GM12878 (cell line): ENCODE data around the gene DIP2B. TPM values are rescaled to one million over a fixed set of nuclear protein-coding genes. Genes with fewer than 3 reads are reported as not detected.

Experiments used
- ATAC-seq: fragments of 200-7000 bp; cut with Tn5 transposase; 3 replicates; pipeline ENCODE4 v1.9.1; 2020; ENCODE audit warnings: mild to moderate bottlenecking, moderate library complexity
- BruUV-seq: library from RNA; stranded (reverse); fragments of 400-500 nt; replicated peaks from 2 replicates; lab custom pipeline; 2021; lab: Mats Ljungman, UMichigan
- CTCF ChIA-PET: fragments of 300-600 bp; sonication (Branson Sonifier 250); formaldehyde crosslinking; extraction: SDS; loops from one replicate; lab custom pipeline; 2021; ENCODE audit warnings: inconsistent platforms; lab: Yijun Ruan, JAX
- POLR2A ChIA-PET: fragments of 350-600 bp; formaldehyde crosslinking; extraction: SDS; loops from one replicate; lab custom pipeline; 2021; ENCODE audit warnings: inconsistent platforms; lab: Charles Lee
- RAD21 ChIA-PET: fragments of 300-600 bp; sonication (Branson Sonifier 250); formaldehyde crosslinking; loops from one replicate; lab custom pipeline; 2023; ENCODE audit warnings: antibody characterized with exemption; ENCODE audit not compliant: unreplicated experiment; lab: Charles Lee
- SMC1A ChIA-PET: fragments of 300-600 bp; sonication (Branson Sonifier 250); formaldehyde crosslinking; loops from one replicate; lab custom pipeline; 2023; ENCODE audit not compliant: unreplicated experiment, uncharacterized antibody; lab: Charles Lee
- DNase-seq: peaks from one replicate; pipeline ENCODE4 v3.0.0-alpha.2; 2011; ENCODE audit warnings: low read depth, low spot score
- FAIRE-seq: peaks from 3 replicates; lab custom pipeline; 2011; peaks lifted over from hg19 to GRCh38; lab: Jason Lieb, UNC
- H2AFZ ChIP-seq: 2 replicates; pipeline ENCODE4 v1.6.0; 2011; ENCODE audit warnings: low read depth, low read length, control low read depth; ENCODE audit not compliant: control insufficient read depth
- H3K27ac ChIP-seq: 2 replicates; pipeline ENCODE4 v1.5.1; 2011; ENCODE audit warnings: control low read depth; ENCODE audit not compliant: control insufficient read depth, insufficient read depth
- H3K27me3 ChIP-seq, 2 experiments: replicated peaks in 1 of 2; 2 replicates each; pipeline versions ENCODE4 v1.6.0 to v1.6.1; 2011; ENCODE audit warnings: low read length in 1 of 2; ENCODE audit not compliant: control insufficient read depth in 2 of 2, insufficient read depth in 2 of 2
- H3K36me3 ChIP-seq, 2 experiments: 2 replicates each; pipeline ENCODE4 v1.5.1; 2011; ENCODE audit warnings: low read length in 1 of 2; ENCODE audit not compliant: control insufficient read depth in 2 of 2, insufficient read depth in 2 of 2
- H3K4me1 ChIP-seq: 2 replicates; pipeline ENCODE4 v1.6.1; 2011; ENCODE audit warnings: mild to moderate bottlenecking, low read length, moderate library complexity, mixed read lengths; ENCODE audit not compliant: control insufficient read depth, insufficient read depth
- H3K4me2 ChIP-seq: 2 replicates; pipeline ENCODE4 v1.6.0; 2011; ENCODE audit warnings: control low read depth; ENCODE audit not compliant: control insufficient read depth, insufficient read depth
- H3K4me3 ChIP-seq: fragments of 200-600 bp; sonication (generic); 2 replicates; pipeline ENCODE4 v1.5.1; 2016
- H3K79me2 ChIP-seq: 2 replicates; pipeline ENCODE4 v1.6.0; 2011; ENCODE audit warnings: low read length; ENCODE audit not compliant: control insufficient read depth, insufficient read depth
- H3K9ac ChIP-seq: 2 replicates; pipeline ENCODE4 v1.8.0; 2011; ENCODE audit warnings: low read length, control low read depth, mixed read lengths; ENCODE audit not compliant: control insufficient read depth, insufficient read depth
- H3K9me3 ChIP-seq: replicated peaks from 3 replicates; pipeline ENCODE4 v1.5.1; 2011; ENCODE audit warnings: mild to moderate bottlenecking, low read length; ENCODE audit not compliant: control insufficient read depth, insufficient read depth
- H4K20me1 ChIP-seq: 2 replicates; pipeline ENCODE4 v1.6.0; 2011; ENCODE audit not compliant: control insufficient read depth, insufficient read depth
- CEBPB ChIP-seq, 2 experiments: fragments of 150-350 bp in 1 of 2; IDR thresholded peaks; 2 replicates each; pipeline ENCODE4 v1.6.1; 2012 to 2014; ENCODE audit warnings: low read depth in 2 of 2, low read length in 2 of 2, borderline replicate concordance in 1 of 2, inconsistent platforms in 1 of 2
- FOXK2 ChIP-seq: fragments of 450-650 bp; IDR thresholded peaks from 2 replicates; pipeline ENCODE4 v1.6.1; 2017; ENCODE audit warnings: mild to moderate bottlenecking, moderate library complexity
- HDAC2 ChIP-seq: fragments of 200-600 bp; sonication (generic); IDR thresholded peaks from 2 replicates; pipeline ENCODE4 v1.6.1; 2017
- MXI1 ChIP-seq: fragments of 150-350 bp; IDR thresholded peaks from 2 replicates; pipeline ENCODE4 v1.6.1; 2011; ENCODE audit warnings: low read depth, mild to moderate bottlenecking, inconsistent platforms, low read length, improper control_type of control experiment
- POLR2AphosphoS5 ChIP-seq: IDR thresholded peaks from 2 replicates; pipeline ENCODE4 v1.6.1; 2011; ENCODE audit warnings: mild to moderate bottlenecking, low read length, inconsistent platforms
- SIN3A ChIP-seq: IDR thresholded peaks from 2 replicates; pipeline ENCODE4 v1.6.1; 2012; ENCODE audit warnings: low read depth, low read length, improper control_type of control experiment
- SMAD1 ChIP-seq: fragments of 450-650 bp; IDR thresholded peaks from 2 replicates; pipeline ENCODE4 v1.6.1; 2018; ENCODE audit warnings: mild to moderate bottlenecking, low read depth; ENCODE audit not compliant: partially characterized antibody
- SMARCA5 ChIP-seq: fragments of 450-650 bp; IDR thresholded peaks from 2 replicates; pipeline ENCODE4 v1.6.1; 2017; ENCODE audit warnings: mild to moderate bottlenecking
- SP1 ChIP-seq: IDR thresholded peaks from one replicate; pipeline ENCODE4 v1.6.1; 2011; ENCODE audit warnings: low read depth, low read length
- TCF12 ChIP-seq: IDR thresholded peaks from 2 replicates; pipeline ENCODE4 v1.6.1; 2011; ENCODE audit warnings: low read depth, mild to moderate bottlenecking, low read length
- WGBS: methylation state at CpG from one replicate; pipeline ENCODE4 v1.1.6; 2016; ENCODE audit warnings: low lambda C conversion rate; ENCODE audit not compliant: insufficient replicate concordance, insufficient coverage; ENCODE audit errors: missing lambda C conversion rate; 5-methylcytosine and 5-hydroxymethylcytosine counted together
- in situ Hi-C: fragments of 300-500 bp; cut with MboI; formaldehyde crosslinking; loops from 9 replicates; pipeline ENCODE4 v1.14.3; 2018; ENCODE audit warnings: mixed read lengths
- intact Hi-C: fragments of 100-400 bp; cut with micrococcal nuclease; formaldehyde crosslinking; loops from one replicate; pipeline ENCODE4 v1.14.2; 2022; ENCODE audit not compliant: unreplicated experiment
- polyA plus RNA-seq, 11 experiments: library from polyadenylated mRNA; depleted of rRNA in 4 of 11; unstranded in 6 of 11; stranded (reverse) in 5 of 11; fragments of >200 nt; fragmentation: Nextera tagmentation in 4 of 11; fragmentation: Illumina TruSeq in 1 of 11; extraction: Ambion mirVana in 4 of 11; extraction: Trizol in 1 of 11; gene quantifications; 1 replicate in 1 of 11; 2 replicates in 10 of 11; pipeline versions ENCODE4 v1.2.1 to v1.2.3, GENCODE V29; 2011 to 2016; ENCODE audit warnings: inconsistent platforms in 2 of 11, missing spikeins in 2 of 11, low read depth in 1 of 11
- total RNA-seq, 4 experiments: library from RNA; depleted of rRNA in 3 of 4; stranded (reverse); fragments of >200 nt in 3 of 4; fragmentation: Illumina TruSeq in 1 of 4; extraction: Trizol in 1 of 4; gene quantifications; 2 replicates each; pipeline versions ENCODE4 v1.2.1 to v1.2.3, GENCODE V29; 2013 to 2021
- TF ChIP-seq, protein P1 (sequence below): fragments of 450-650 bp; formaldehyde crosslinking; IDR thresholded peaks from 2 replicates; pipeline ENCODE4 v1.4.0; 2020; ENCODE audit warnings: mild to moderate bottlenecking, moderate library complexity
- TF ChIP-seq, protein P2 (sequence below): IDR thresholded peaks from 2 replicates; pipeline ENCODE4 v1.6.1; 2011; ENCODE audit warnings: low read depth, mild to moderate bottlenecking, low read length, moderate library complexity, borderline replicate concordance; ENCODE audit errors: extremely low read depth
- TF ChIP-seq, protein P3 (sequence below): fragments of 450-650 bp; IDR thresholded peaks from 2 replicates; pipeline ENCODE4 v1.6.1; 2016; ENCODE audit warnings: mild to moderate bottlenecking

The DIP2B gene
- total and polyA plus RNA-seq, 10 of the 15 experiments (the other 5 are each of a cell fraction or from before 2014, with no cell fraction given), result 4.5 to 30.0 (median 18.6) TPM

DNA sequence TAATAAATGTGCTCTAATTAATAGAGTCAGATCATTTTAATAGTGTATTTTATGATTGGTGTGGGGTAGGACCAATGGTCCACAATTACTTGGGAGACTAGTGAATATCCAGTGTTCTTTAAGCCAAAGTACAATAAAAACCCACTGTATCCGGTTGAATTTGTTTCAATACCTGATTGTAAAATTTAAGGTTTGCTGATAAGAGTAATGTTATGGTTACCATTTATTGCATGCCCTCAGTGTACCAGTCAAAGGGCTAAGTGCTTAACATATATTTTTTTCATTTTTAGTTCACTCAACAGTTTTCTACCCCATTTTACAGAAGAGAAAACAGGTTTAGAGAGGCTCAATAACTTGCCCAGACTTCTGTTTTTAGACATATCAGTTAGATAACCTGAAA is 161.2 kb downstream of the DIP2B start:
- TF ChIP-seq, protein P1, sequence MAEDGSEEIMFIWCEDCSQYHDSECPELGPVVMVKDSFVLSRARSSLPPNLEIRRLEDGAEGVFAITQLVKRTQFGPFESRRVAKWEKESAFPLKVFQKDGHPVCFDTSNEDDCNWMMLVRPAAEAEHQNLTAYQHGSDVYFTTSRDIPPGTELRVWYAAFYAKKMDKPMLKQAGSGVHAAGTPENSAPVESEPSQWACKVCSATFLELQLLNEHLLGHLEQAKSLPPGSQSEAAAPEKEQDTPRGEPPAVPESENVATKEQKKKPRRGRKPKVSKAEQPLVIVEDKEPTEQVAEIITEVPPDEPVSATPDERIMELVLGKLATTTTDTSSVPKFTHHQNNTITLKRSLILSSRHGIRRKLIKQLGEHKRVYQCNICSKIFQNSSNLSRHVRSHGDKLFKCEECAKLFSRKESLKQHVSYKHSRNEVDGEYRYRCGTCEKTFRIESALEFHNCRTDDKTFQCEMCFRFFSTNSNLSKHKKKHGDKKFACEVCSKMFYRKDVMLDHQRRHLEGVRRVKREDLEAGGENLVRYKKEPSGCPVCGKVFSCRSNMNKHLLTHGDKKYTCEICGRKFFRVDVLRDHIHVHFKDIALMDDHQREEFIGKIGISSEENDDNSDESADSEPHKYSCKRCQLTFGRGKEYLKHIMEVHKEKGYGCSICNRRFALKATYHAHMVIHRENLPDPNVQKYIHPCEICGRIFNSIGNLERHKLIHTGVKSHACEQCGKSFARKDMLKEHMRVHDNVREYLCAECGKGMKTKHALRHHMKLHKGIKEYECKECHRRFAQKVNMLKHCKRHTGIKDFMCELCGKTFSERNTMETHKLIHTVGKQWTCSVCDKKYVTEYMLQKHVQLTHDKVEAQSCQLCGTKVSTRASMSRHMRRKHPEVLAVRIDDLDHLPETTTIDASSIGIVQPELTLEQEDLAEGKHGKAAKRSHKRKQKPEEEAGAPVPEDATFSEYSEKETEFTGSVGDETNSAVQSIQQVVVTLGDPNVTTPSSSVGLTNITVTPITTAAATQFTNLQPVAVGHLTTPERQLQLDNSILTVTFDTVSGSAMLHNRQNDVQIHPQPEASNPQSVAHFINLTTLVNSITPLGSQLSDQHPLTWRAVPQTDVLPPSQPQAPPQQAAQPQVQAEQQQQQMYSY, result no peak
- no peak for TF ChIP-seq MXI1
- no peak for TF ChIP-seq SP1
- TF ChIP-seq, protein P2, sequence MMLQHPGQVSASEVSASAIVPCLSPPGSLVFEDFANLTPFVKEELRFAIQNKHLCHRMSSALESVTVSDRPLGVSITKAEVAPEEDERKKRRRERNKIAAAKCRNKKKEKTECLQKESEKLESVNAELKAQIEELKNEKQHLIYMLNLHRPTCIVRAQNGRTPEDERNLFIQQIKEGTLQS, result no peak
- no peak for TF ChIP-seq SMARCA5
- TF ChIP-seq HDAC2, result no peak
- no peak for TF ChIP-seq FOXK2
- TF ChIP-seq, protein P3, sequence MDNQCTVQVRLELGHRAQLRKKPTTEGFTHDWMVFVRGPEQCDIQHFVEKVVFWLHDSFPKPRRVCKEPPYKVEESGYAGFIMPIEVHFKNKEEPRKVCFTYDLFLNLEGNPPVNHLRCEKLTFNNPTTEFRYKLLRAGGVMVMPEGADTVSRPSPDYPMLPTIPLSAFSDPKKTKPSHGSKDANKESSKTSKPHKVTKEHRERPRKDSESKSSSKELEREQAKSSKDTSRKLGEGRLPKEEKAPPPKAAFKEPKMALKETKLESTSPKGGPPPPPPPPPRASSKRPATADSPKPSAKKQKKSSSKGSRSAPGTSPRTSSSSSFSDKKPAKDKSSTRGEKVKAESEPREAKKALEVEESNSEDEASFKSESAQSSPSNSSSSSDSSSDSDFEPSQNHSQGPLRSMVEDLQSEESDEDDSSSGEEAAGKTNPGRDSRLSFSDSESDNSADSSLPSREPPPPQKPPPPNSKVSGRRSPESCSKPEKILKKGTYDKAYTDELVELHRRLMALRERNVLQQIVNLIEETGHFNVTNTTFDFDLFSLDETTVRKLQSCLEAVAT, result no peak
- TF ChIP-seq POLR2AphosphoS5, result no peak
- TF ChIP-seq TCF12, result no peak
- no peak for TF ChIP-seq SMAD1
- TF ChIP-seq SIN3A, result no peak
- no peak for TF ChIP-seq CEBPB (IDR thresholded peaks at IDR 0.05; ENCODE audit: borderline replicate concordance in 1 of 2, low read depth in 2 of 2, low read length in 2 of 2)
- in situ Hi-C loops, result no loop called here
- H3K4me1 ChIP-seq, result peaks cover 34% of the 10 kb centered on the region
- no TSS peak for BruUV-seq
- CTCF ChIA-PET, result interaction anchor here (0.8 to 7.2 kb wide), 2 partner anchors 13 to 158 kb away, joined by 3 to 76 read pairs; partner anchors contain the start of gene DIP2B
- no peak overlapping the region for H3K27ac ChIP-seq
- intact Hi-C loops, result no loop called here
- no peak overlapping the region for H3K4me3 ChIP-seq
- RAD21 ChIA-PET, result interaction anchor here (1.7 to 3.8 kb wide), 2 partner anchors 28 to 159 kb away, joined by 4 to 42 read pairs; partner anchors contain the start of gene DIP2B
- SMC1A ChIA-PET, result no interaction called here
- peaks cover 3% of the 10 kb centered on the region for H3K79me2 ChIP-seq
- H3K9ac ChIP-seq, result no peak overlapping the region
- H2AFZ ChIP-seq, result no peak overlapping the region
- no peaks in the 10 kb centered on the region for H4K20me1 ChIP-seq
- peaks cover 0 to 4% of the 10 kb centered on the region in 2 experiments; a peak in 3 of 4 replicates for H3K36me3 ChIP-seq
- POLR2A ChIA-PET, result no interaction called here
- no peak for ATAC-seq
- FAIRE-seq, result no peak
- H3K9me3 ChIP-seq, result no peaks in the 10 kb centered on the region
- DNase-seq, result no peak
- no peaks in the 10 kb centered on the region for H3K27me3 ChIP-seq
- 100% methylated on average over 1 of the region's 1 CpG for WGBS
- H3K4me2 ChIP-seq, result no peak overlapping the region
